KG1 (cell line): ENCODE measurements around the gene FZD10.

Source experiments
- DNase-seq: peaks from one replicate; lab custom pipeline; 2025; lab: John Stamatoyannopoulos, UW

FZD10 gene

GRCh38 chr12:130154276-130155070 lies 7.8 kb upstream of the FZD10 start:
- no peak for DNase-seq

GRCh38 chr12:130155416-130156073 lies 6.7 kb upstream of the FZD10 start:
- DNase-seq, result no peak

- no peak for DNase-seq
These were observed 5.5 kb upstream of the FZD10 start for GRCh38 chr12:130156652-130157275.

GRCh38 chr12:130157998-130158753 lies 4.1 kb upstream of the FZD10 start:
- no peak for DNase-seq

- DNase-seq, result no peak
These were observed 3.6 kb upstream of the FZD10 start for GRCh38 chr12:130158754-130159059.

- no peak for DNase-seq
These were observed 2.0 kb upstream of the FZD10 start for GRCh38 chr12:130160306-130160705.

- DNase-seq, result no peak
These were observed 1.5 kb upstream of the FZD10 start for GRCh38 chr12:130160711-130161231.

- no peak for DNase-seq
These were observed 712 bp upstream of the FZD10 start for GRCh38 chr12:130161261-130162243.

GRCh38 chr12:130162745-130163460 lies 639 bp downstream of the FZD10 start:
- DNase-seq, result no peak

DNA sequence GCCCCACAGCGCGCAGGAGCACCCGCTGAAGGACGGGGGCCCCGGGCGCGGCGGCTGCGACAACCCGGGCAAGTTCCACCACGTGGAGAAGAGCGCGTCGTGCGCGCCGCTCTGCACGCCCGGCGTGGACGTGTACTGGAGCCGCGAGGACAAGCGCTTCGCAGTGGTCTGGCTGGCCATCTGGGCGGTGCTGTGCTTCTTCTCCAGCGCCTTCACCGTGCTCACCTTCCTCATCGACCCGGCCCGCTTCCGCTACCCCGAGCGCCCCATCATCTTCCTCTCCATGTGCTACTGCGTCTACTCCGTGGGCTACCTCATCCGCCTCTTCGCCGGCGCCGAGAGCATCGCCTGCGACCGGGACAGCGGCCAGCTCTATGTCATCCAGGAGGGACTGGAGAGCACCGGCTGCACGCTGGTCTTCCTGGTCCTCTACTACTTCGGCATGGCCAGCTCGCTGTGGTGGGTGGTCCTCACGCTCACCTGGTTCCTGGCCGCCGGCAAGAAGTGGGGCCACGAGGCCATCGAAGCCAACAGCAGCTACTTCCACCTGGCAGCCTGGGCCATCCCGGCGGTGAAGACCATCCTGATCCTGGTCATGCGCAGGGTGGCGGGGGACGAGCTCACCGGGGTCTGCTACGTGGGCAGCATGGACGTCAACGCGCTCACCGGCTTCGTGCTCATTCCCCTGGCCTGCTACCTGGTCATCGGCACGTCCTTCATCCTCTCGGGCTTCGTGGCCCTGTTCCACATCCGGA lies 1.4 kb downstream of the FZD10 start:
- DNase-seq, result no peak

DNA sequence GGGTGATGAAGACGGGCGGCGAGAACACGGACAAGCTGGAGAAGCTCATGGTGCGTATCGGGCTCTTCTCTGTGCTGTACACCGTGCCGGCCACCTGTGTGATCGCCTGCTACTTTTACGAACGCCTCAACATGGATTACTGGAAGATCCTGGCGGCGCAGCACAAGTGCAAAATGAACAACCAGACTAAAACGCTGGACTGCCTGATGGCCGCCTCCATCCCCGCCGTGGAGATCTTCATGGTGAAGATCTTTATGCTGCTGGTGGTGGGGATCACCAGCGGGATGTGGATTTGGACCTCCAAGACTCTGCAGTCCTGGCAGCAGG lies 1.9 kb downstream of the FZD10 start:
- DNase-seq, result no peak

DNA sequence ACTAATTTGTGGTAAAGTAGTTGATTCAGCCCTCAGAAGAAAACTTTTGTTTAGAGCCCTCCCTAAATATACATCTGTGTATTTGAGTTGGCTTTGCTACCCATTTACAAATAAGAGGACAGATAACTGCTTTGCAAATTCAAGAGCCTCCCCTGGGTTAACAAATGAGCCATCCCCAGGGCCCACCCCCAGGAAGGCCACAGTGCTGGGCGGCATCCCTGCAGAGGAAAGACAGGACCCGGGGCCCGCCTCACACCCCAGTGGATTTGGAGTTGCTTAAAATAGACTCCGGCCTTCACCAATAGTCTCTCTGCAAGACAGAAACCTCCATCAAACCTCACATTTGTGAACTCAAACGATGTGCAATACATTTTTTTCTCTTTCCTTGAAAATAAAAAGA lies 2.7 kb downstream of the FZD10 start:
- no peak for DNase-seq

- no peak for DNase-seq
These were observed 4.0 kb downstream of the FZD10 start for GRCh38 chr12:130166306-130166705.

DNA sequence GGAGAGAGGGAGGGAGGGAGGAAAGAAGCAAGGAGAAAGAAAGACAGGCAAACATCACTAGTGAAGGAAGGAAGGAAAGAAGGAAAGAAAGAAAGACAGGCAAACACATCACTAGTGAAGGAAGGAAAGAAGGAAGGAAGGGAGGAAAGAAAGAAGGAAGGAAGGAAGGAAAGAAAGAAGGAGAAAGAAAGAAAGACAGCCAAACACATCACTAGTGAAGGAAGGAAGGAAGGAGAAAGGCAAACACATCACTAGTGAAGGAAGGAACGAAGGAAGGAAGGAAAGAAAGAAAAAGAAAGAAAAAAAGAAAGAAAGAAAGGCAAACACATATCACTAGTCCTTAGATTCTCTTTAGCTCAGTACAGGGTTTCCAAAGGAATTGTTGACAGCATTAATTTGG lies 5.3 kb downstream of the FZD10 start:
- no peak for DNase-seq

- no peak for DNase-seq
These were observed 7.0 kb downstream of the FZD10 start for GRCh38 chr12:130169256-130169655.

DNA sequence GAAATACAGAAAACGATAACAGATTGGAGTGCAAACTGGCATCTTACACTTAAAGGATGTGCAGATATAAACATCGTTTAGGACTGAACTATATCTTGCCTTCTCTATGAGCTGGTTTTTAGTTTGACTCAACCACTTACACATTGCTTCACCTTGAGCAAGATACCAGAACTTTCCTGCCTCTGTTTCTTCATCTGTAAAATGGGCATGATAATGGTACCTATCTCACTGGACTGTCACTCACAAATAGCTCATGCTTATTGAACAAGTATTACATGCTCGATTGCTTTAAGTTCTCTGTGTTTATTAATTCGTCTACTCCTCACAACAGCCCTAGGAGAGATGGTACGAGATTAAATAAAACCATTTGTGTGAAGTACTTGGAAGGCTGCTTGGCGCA lies 7.7 kb downstream of the FZD10 start:
- no peak for DNase-seq

DNA sequence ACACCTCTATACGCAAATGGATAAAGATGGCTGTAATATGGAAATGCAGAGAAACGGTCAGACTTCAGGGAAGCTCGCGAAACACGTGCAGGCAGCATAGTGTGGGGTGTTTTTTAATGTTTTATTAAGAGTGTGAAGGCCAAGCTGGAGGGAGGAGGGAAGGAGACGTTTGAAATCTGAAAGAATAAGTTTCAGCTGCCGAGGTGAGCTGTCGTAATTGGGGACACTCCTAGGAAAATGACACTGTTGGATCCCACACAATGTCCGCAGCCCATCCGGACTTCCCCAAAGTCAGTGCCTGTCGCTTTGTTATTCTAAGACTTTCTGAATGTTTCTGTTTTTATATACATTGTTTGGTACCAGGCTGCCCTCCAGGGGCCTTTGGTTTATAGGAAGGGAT lies 8.3 kb downstream of the FZD10 start:
- DNase-seq, result no peak

GRCh38 chr12:130177635-130178242 lies 15.5 kb downstream of the FZD10 start:
- DNase-seq, result no peak

GRCh38 chr12:130178282-130178681 lies 16.0 kb downstream of the FZD10 start:
- DNase-seq, result no peak

- no peak for DNase-seq
These were observed 16.9 kb downstream of the FZD10 start for GRCh38 chr12:130179191-130179590.
